ENCODE measurements around the gene TTLL6. TPM values are rescaled to one million over a fixed set of nuclear protein-coding genes. Genes with fewer than 3 reads are reported as not detected.

TTLL6 gene
- polyA plus RNA-seq, 1 donor from 2014 or later, result not detected

DNA sequence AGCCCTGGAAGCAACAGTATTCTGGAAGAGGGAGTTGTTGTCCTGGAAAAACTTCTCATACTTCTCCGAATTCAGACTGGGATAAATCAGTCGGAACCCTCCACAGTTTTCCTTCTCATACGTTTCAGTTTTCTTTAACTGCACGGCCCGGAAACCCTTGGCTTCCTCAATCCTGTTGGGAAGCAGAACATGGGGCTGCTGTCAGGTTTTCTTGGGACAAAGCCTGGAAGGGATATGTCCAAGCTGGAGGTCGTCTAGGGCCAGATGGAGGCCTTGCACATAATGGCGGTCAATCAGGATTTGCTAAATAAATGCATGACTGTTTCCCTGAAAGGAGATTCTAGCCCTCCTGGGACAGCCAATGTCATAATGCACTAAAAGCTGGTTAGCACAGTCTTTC, 29.2 kb downstream of the TTLL6 start:
- TF ChIP-seq, protein P1, sequence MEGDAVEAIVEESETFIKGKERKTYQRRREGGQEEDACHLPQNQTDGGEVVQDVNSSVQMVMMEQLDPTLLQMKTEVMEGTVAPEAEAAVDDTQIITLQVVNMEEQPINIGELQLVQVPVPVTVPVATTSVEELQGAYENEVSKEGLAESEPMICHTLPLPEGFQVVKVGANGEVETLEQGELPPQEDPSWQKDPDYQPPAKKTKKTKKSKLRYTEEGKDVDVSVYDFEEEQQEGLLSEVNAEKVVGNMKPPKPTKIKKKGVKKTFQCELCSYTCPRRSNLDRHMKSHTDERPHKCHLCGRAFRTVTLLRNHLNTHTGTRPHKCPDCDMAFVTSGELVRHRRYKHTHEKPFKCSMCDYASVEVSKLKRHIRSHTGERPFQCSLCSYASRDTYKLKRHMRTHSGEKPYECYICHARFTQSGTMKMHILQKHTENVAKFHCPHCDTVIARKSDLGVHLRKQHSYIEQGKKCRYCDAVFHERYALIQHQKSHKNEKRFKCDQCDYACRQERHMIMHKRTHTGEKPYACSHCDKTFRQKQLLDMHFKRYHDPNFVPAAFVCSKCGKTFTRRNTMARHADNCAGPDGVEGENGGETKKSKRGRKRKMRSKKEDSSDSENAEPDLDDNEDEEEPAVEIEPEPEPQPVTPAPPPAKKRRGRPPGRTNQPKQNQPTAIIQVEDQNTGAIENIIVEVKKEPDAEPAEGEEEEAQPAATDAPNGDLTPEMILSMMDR (IDR thresholded peaks at IDR 0.05; ENCODE audit: poor library complexity, severe bottlenecking), result no peak
- TF ChIP-seq, protein P2, sequence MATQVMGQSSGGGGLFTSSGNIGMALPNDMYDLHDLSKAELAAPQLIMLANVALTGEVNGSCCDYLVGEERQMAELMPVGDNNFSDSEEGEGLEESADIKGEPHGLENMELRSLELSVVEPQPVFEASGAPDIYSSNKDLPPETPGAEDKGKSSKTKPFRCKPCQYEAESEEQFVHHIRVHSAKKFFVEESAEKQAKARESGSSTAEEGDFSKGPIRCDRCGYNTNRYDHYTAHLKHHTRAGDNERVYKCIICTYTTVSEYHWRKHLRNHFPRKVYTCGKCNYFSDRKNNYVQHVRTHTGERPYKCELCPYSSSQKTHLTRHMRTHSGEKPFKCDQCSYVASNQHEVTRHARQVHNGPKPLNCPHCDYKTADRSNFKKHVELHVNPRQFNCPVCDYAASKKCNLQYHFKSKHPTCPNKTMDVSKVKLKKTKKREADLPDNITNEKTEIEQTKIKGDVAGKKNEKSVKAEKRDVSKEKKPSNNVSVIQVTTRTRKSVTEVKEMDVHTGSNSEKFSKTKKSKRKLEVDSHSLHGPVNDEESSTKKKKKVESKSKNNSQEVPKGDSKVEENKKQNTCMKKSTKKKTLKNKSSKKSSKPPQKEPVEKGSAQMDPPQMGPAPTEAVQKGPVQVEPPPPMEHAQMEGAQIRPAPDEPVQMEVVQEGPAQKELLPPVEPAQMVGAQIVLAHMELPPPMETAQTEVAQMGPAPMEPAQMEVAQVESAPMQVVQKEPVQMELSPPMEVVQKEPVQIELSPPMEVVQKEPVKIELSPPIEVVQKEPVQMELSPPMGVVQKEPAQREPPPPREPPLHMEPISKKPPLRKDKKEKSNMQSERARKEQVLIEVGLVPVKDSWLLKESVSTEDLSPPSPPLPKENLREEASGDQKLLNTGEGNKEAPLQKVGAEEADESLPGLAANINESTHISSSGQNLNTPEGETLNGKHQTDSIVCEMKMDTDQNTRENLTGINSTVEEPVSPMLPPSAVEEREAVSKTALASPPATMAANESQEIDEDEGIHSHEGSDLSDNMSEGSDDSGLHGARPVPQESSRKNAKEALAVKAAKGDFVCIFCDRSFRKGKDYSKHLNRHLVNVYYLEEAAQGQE (IDR thresholded peaks at IDR 0.05; ENCODE audit: borderline replicate concordance), result no peak
- TF ChIP-seq RAD21 (conservative IDR thresholded peaks at IDR 0.05) (no peak), SMC3 (conservative IDR thresholded peaks at IDR 0.05; ENCODE audit: poor library complexity) (no peak)
- Histone ChIP-seq H3K9me3 (ENCODE audit: low read length) (no peaks in the 10 kb centered on the region), H3K9ac (ENCODE audit: low read length) (no peak overlapping the region), H3K4me2 (ENCODE audit: low read length) (no peak overlapping the region), H3K4me3 (ENCODE audit: low read length) (no peak overlapping the region), H3K27ac (ENCODE audit: low read length) (no peak overlapping the region), H3K79me2 (replicated peaks; ENCODE audit: insufficient read depth, low read length) (no peaks in the 10 kb centered on the region), H2AFZ (ENCODE audit: low read depth, low read length) (no peak overlapping the region), H4K20me1 (ENCODE audit: insufficient read depth) (no peaks in the 10 kb centered on the region), H3K36me3 (ENCODE audit: insufficient read depth, low read length) (no peaks in the 10 kb centered on the region), H3K9me2 (ENCODE audit: insufficient read depth, low read length) (no peaks in the 10 kb centered on the region), H3K27me3 (ENCODE audit: insufficient read depth, low read depth, low read length) (no peaks in the 10 kb centered on the region), H3F3A (ENCODE audit: insufficient read depth, low read length, poor library complexity, severe bottlenecking) (no peaks in the 10 kb centered on the region)

DNA sequence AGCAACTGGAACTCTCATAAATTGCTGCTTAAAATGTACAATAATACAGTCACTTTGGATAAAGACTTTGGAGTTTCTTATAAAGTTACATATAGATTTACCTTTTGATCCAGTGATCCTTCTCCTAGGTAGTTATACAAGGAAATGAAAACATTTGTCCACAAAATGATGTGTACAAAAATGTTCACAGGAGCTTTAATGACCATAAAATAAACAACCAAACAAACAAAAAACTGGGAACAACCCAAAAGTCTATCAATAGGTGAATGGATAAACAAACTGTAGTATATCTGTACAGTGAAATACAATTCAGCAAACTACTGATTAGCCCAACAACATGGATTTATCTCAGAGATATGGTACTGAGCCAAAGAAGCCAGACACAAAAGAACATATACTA, 37.6 kb downstream of the TTLL6 start:
- H3K79me2 ChIP-seq (replicated peaks; ENCODE audit: insufficient read depth, low read length), result no peaks in the 10 kb centered on the region
- H2AFZ ChIP-seq (ENCODE audit: low read depth, low read length), result no peak overlapping the region
- H3K27ac ChIP-seq (ENCODE audit: low read length), result no peak overlapping the region
- H3K9ac ChIP-seq (ENCODE audit: low read length), result no peak overlapping the region
- no peaks in the 10 kb centered on the region for H4K20me1 ChIP-seq (ENCODE audit: insufficient read depth)
- H3K4me2 ChIP-seq (ENCODE audit: low read length), result no peak overlapping the region
- H3K4me3 ChIP-seq (ENCODE audit: low read length), result no peak overlapping the region
- H3K9me3 ChIP-seq (ENCODE audit: low read length), result no peaks in the 10 kb centered on the region
- no peaks in the 10 kb centered on the region for H3K36me3 ChIP-seq (ENCODE audit: insufficient read depth, low read length)
- H3F3A ChIP-seq (ENCODE audit: insufficient read depth, low read length, poor library complexity, severe bottlenecking), result no peaks in the 10 kb centered on the region
- H3K27me3 ChIP-seq (ENCODE audit: insufficient read depth, low read depth, low read length), result no peaks in the 10 kb centered on the region
- H3K9me2 ChIP-seq (ENCODE audit: insufficient read depth, low read length), result no peaks in the 10 kb centered on the region
- TF ChIP-seq TAF1 (IDR thresholded peaks at IDR 0.05; ENCODE audit: low read depth) (no peak), EP300 (conservative IDR thresholded peaks at IDR 0.05; ENCODE audit: poor library complexity, severe bottlenecking) (no peak), MXI1 (conservative IDR thresholded peaks at IDR 0.05; ENCODE audit: poor library complexity, severe bottlenecking) (no peak)

DNA sequence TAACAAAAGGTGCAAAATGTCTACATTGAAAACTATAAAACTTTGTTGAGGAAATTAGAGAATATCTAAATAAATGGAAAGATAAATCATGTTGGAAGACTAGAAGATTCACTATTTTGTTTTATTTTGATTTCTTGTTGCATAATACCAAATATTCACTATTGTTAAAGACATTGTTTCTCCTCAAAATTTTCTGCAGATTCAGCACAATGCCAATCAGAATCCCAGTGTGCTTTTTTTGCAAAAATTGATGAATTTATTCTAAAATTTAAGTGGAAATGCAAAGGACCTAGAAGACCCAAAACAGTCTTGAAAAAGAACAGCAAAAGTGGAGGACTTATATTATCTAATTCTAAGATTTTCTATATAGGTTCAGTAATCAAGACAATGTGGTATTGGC, 40.4 kb downstream of the TTLL6 start:
- Histone ChIP-seq H3K4me3 (ENCODE audit: low read length) (no peak overlapping the region), H2AFZ (ENCODE audit: low read depth, low read length) (no peak overlapping the region), H3F3A (ENCODE audit: insufficient read depth, low read length, poor library complexity, severe bottlenecking) (no peaks in the 10 kb centered on the region), H3K79me2 (replicated peaks; ENCODE audit: insufficient read depth, low read length) (no peaks in the 10 kb centered on the region), H3K27ac (ENCODE audit: low read length) (no peak overlapping the region), H3K9me3 (ENCODE audit: low read length) (no peaks in the 10 kb centered on the region), H3K4me2 (ENCODE audit: low read length) (no peak overlapping the region), H3K27me3 (ENCODE audit: insufficient read depth, low read depth, low read length) (no peaks in the 10 kb centered on the region), H3K9me2 (ENCODE audit: insufficient read depth, low read length) (no peaks in the 10 kb centered on the region), H4K20me1 (ENCODE audit: insufficient read depth) (no peaks in the 10 kb centered on the region), H3K36me3 (ENCODE audit: insufficient read depth, low read length) (no peaks in the 10 kb centered on the region), H3K9ac (ENCODE audit: low read length) (no peak overlapping the region)
- no peak for TF ChIP-seq EZH2 (IDR thresholded peaks at IDR 0.05; ENCODE audit: borderline replicate concordance, insufficient read depth, low read length, poor library complexity, severe bottlenecking)
- TF ChIP-seq, protein P1 (IDR thresholded peaks at IDR 0.05; ENCODE audit: poor library complexity, severe bottlenecking), result no peak
- TF ChIP-seq SMC3 (conservative IDR thresholded peaks at IDR 0.05; ENCODE audit: poor library complexity), result no peak
- TF ChIP-seq TAF1 (IDR thresholded peaks at IDR 0.05; ENCODE audit: low read depth), result no peak
- no peak for TF ChIP-seq MXI1 (conservative IDR thresholded peaks at IDR 0.05; ENCODE audit: poor library complexity, severe bottlenecking)
- TF ChIP-seq EP300 (conservative IDR thresholded peaks at IDR 0.05; ENCODE audit: poor library complexity, severe bottlenecking), result no peak
- TF ChIP-seq RAD21 (conservative IDR thresholded peaks at IDR 0.05), result no peak
- TF ChIP-seq, protein P2 (IDR thresholded peaks at IDR 0.05; ENCODE audit: borderline replicate concordance), result no peak
- no peak for TF ChIP-seq POLR2AphosphoS5 (IDR thresholded peaks at IDR 0.05)
